SK-N-SH treated with all-trans-retinoic acid at 6 μM for 48 hours (cell line): ENCODE measurements around the gene MASTL.

Source experiments
- ATAC-seq: fragments of 200-7000 bp; cut with Tn5 transposase; 3 replicates; pipeline ENCODE4 v1.9.1; 2020; ENCODE audit warnings: mild to moderate bottlenecking, moderate library complexity
- ARNTL ChIP-seq: fragments of 450-650 bp; formaldehyde crosslinking; IDR thresholded peaks from 2 replicates; pipeline ENCODE4 v1.5.0; 2020; ENCODE audit warnings: low read depth, mild to moderate bottlenecking, moderate library complexity, borderline replicate concordance
- BACH2 ChIP-seq: fragments of 250-450 bp; sonication (Bioruptor Pico); IDR thresholded peaks from 2 replicates; pipeline ENCODE4 v1.9.0; 2021; ENCODE audit warnings: mild to moderate bottlenecking, borderline replicate concordance
- CSDC2 ChIP-seq: fragments of 250-450 bp; sonication (Bioruptor Pico); IDR thresholded peaks from 2 replicates; pipeline ENCODE4 v1.5.0; 2020; ENCODE audit warnings: mild to moderate bottlenecking, moderate library complexity
- ESRRG ChIP-seq: fragments of 250-450 bp; sonication (Bioruptor Pico); IDR thresholded peaks from 2 replicates; pipeline ENCODE4 v1.6.1; 2021; ENCODE audit warnings: mild to moderate bottlenecking
- GLIS3 ChIP-seq: fragments of 250-450 bp; sonication (Bioruptor Pico); IDR thresholded peaks from 2 replicates; pipeline ENCODE4 v1.5.0; 2020; ENCODE audit warnings: mild to moderate bottlenecking, moderate library complexity
- ISL1 ChIP-seq: fragments of 250-450 bp; sonication (Bioruptor Pico); IDR thresholded peaks from 2 replicates; pipeline ENCODE4 v2.1.2; 2022; ENCODE audit warnings: mild to moderate bottlenecking, moderate library complexity
- OSR1 ChIP-seq: fragments of 250-450 bp; sonication (Bioruptor Pico); IDR thresholded peaks from 2 replicates; pipeline ENCODE4 v1.8.0; 2022; ENCODE audit warnings: moderate library complexity, mild to moderate bottlenecking, inconsistent platforms
- PPARA ChIP-seq: fragments of 250-450 bp; sonication (Bioruptor Pico); IDR thresholded peaks from 2 replicates; pipeline ENCODE4 v1.5.0; 2020; ENCODE audit warnings: mild to moderate bottlenecking, borderline replicate concordance
- RARB ChIP-seq: fragments of 250-450 bp; sonication (Bioruptor Pico); IDR thresholded peaks from 2 replicates; pipeline ENCODE4 v1.8.0; 2021; ENCODE audit warnings: mild to moderate bottlenecking, moderate library complexity
- SNAI2 ChIP-seq: fragments of 250-450 bp; sonication (Bioruptor Pico); IDR thresholded peaks from 2 replicates; pipeline ENCODE4 v1.5.0; 2020; ENCODE audit warnings: mild to moderate bottlenecking, moderate library complexity
- TCF4 ChIP-seq: fragments of 250-450 bp; sonication (Bioruptor Pico); IDR thresholded peaks from 2 replicates; pipeline ENCODE4 v1.8.0; 2021; ENCODE audit warnings: mild to moderate bottlenecking, moderate library complexity, borderline replicate concordance
- TOX ChIP-seq: fragments of 250-450 bp; sonication (Bioruptor Pico); IDR thresholded peaks from 2 replicates; pipeline ENCODE4 v1.8.0; 2021; ENCODE audit warnings: mild to moderate bottlenecking, moderate library complexity, borderline replicate concordance
- ZC3H10 ChIP-seq: fragments of 250-450 bp; sonication (Bioruptor Pico); IDR thresholded peaks from 2 replicates; pipeline ENCODE4 v1.5.1; 2021; ENCODE audit warnings: mild to moderate bottlenecking, moderate library complexity
- ZFP3 ChIP-seq: fragments of 250-450 bp; sonication (Bioruptor Pico); IDR thresholded peaks from 2 replicates; pipeline ENCODE4 v1.5.0; 2020; ENCODE audit warnings: mild to moderate bottlenecking, moderate library complexity
- ZFP30 ChIP-seq: fragments of 450-650 bp; formaldehyde crosslinking; IDR thresholded peaks from 2 replicates; pipeline ENCODE4 v1.5.0; 2022; ENCODE audit warnings: mild to moderate bottlenecking, moderate library complexity
- ZNF565 ChIP-seq: fragments of 450-650 bp; formaldehyde crosslinking; conservative IDR thresholded peaks from 2 replicates; pipeline ENCODE4 v1.5.0; 2020; ENCODE audit warnings: low read depth, mild to moderate bottlenecking, moderate library complexity
- ZNF70 ChIP-seq: fragments of 450-650 bp; formaldehyde crosslinking; IDR thresholded peaks from 2 replicates; pipeline ENCODE4 v1.5.0; 2020; ENCODE audit warnings: mild to moderate bottlenecking, moderate library complexity
- ZNF8 ChIP-seq: fragments of 450-650 bp; formaldehyde crosslinking; IDR thresholded peaks from 2 replicates; pipeline ENCODE4 v1.5.0; 2020; ENCODE audit warnings: mild to moderate bottlenecking, moderate library complexity
- TF ChIP-seq, protein P1 (sequence below): fragments of 250-450 bp; sonication (Bioruptor Pico); IDR thresholded peaks from 2 replicates; pipeline ENCODE4 v1.5.1; 2020; ENCODE audit warnings: low read depth, mild to moderate bottlenecking, moderate library complexity
- TF ChIP-seq, protein P2 (sequence below): fragments of 250-450 bp; sonication (Bioruptor Pico); IDR thresholded peaks from 2 replicates; pipeline ENCODE4 v1.8.0; 2020; ENCODE audit warnings: mild to moderate bottlenecking, moderate library complexity, borderline replicate concordance
- TF ChIP-seq, protein P3 (sequence below): fragments of 250-450 bp; sonication (Bioruptor Pico); IDR thresholded peaks from 2 replicates; pipeline ENCODE4 v1.5.1; 2021; ENCODE audit warnings: mild to moderate bottlenecking, moderate library complexity
- TF ChIP-seq, protein P4 (sequence below): fragments of 250-450 bp; sonication (Bioruptor Pico); IDR thresholded peaks from 2 replicates; pipeline ENCODE4 v1.5.0; 2020; ENCODE audit warnings: mild to moderate bottlenecking, moderate library complexity

MASTL gene

DNA sequence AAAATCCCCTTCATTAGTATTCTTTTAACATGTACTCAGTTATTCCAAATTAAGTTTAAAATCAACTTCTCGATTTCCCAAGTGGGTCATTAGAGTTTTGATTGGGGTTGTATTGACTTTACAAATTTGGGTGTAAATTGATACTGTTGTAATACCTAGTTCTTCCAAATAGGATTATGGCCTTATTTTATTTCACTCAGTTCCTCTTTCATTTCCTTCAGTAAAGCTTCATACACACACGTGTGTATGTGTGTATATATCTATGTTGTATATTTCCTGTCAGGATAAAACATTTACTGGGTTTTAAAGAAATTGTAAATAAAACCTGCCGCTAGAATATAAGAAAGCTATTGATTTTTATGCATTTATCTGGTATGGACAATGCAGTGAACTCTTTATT lies 16.9 kb upstream of the MASTL start:
- no peak for ATAC-seq
- no peak for TF ChIP-seq ZFP30 (CRISPR knock-in tag)
- TF ChIP-seq, protein P1, sequence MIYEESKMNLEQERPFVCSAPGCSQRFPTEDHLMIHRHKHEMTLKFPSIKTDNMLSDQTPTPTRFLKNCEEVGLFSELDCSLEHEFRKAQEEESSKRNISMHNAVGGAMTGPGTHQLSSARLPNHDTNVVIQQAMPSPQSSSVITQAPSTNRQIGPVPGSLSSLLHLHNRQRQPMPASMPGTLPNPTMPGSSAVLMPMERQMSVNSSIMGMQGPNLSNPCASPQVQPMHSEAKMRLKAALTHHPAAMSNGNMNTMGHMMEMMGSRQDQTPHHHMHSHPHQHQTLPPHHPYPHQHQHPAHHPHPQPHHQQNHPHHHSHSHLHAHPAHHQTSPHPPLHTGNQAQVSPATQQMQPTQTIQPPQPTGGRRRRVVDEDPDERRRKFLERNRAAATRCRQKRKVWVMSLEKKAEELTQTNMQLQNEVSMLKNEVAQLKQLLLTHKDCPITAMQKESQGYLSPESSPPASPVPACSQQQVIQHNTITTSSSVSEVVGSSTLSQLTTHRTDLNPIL (CRISPR knock-in tag) = no peak
- TF ChIP-seq SNAI2 = no peak
- no peak for TF ChIP-seq ZNF565 (CRISPR knock-in tag)
- TF ChIP-seq, protein P2, sequence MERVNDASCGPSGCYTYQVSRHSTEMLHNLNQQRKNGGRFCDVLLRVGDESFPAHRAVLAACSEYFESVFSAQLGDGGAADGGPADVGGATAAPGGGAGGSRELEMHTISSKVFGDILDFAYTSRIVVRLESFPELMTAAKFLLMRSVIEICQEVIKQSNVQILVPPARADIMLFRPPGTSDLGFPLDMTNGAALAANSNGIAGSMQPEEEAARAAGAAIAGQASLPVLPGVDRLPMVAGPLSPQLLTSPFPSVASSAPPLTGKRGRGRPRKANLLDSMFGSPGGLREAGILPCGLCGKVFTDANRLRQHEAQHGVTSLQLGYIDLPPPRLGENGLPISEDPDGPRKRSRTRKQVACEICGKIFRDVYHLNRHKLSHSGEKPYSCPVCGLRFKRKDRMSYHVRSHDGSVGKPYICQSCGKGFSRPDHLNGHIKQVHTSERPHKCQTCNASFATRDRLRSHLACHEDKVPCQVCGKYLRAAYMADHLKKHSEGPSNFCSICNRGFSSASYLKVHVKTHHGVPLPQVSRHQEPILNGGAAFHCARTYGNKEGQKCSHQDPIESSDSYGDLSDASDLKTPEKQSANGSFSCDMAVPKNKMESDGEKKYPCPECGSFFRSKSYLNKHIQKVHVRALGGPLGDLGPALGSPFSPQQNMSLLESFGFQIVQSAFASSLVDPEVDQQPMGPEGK (CRISPR knock-in tag) = no peak
- no peak for TF ChIP-seq RARB (CRISPR knock-in tag)
- TF ChIP-seq ARNTL (CRISPR knock-in tag) = no peak
- no peak for TF ChIP-seq ESRRG (CRISPR knock-in tag)
- TF ChIP-seq, protein P3, sequence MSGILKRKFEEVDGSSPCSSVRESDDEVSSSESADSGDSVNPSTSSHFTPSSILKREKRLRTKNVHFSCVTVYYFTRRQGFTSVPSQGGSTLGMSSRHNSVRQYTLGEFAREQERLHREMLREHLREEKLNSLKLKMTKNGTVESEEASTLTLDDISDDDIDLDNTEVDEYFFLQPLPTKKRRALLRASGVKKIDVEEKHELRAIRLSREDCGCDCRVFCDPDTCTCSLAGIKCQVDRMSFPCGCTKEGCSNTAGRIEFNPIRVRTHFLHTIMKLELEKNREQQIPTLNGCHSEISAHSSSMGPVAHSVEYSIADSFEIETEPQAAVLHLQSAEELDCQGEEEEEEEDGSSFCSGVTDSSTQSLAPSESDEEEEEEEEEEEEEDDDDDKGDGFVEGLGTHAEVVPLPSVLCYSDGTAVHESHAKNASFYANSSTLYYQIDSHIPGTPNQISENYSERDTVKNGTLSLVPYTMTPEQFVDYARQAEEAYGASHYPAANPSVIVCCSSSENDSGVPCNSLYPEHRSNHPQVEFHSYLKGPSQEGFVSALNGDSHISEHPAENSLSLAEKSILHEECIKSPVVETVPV = no peak
- no peak for TF ChIP-seq ZNF8 (CRISPR knock-in tag)
- TF ChIP-seq TOX = no peak
- TF ChIP-seq ISL1 (CRISPR knock-in tag) = no peak
- no peak for TF ChIP-seq TCF4
- TF ChIP-seq ZC3H10 (CRISPR knock-in tag) = no peak
- no peak for TF ChIP-seq GLIS3 (CRISPR knock-in tag)
- TF ChIP-seq ZNF70 (CRISPR knock-in tag) = no peak
- TF ChIP-seq, protein P4, sequence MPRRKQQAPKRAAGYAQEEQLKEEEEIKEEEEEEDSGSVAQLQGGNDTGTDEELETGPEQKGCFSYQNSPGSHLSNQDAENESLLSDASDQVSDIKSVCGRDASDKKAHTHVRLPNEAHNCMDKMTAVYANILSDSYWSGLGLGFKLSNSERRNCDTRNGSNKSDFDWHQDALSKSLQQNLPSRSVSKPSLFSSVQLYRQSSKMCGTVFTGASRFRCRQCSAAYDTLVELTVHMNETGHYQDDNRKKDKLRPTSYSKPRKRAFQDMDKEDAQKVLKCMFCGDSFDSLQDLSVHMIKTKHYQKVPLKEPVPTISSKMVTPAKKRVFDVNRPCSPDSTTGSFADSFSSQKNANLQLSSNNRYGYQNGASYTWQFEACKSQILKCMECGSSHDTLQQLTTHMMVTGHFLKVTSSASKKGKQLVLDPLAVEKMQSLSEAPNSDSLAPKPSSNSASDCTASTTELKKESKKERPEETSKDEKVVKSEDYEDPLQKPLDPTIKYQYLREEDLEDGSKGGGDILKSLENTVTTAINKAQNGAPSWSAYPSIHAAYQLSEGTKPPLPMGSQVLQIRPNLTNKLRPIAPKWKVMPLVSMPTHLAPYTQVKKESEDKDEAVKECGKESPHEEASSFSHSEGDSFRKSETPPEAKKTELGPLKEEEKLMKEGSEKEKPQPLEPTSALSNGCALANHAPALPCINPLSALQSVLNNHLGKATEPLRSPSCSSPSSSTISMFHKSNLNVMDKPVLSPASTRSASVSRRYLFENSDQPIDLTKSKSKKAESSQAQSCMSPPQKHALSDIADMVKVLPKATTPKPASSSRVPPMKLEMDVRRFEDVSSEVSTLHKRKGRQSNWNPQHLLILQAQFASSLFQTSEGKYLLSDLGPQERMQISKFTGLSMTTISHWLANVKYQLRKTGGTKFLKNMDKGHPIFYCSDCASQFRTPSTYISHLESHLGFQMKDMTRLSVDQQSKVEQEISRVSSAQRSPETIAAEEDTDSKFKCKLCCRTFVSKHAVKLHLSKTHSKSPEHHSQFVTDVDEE = no peak

DNA sequence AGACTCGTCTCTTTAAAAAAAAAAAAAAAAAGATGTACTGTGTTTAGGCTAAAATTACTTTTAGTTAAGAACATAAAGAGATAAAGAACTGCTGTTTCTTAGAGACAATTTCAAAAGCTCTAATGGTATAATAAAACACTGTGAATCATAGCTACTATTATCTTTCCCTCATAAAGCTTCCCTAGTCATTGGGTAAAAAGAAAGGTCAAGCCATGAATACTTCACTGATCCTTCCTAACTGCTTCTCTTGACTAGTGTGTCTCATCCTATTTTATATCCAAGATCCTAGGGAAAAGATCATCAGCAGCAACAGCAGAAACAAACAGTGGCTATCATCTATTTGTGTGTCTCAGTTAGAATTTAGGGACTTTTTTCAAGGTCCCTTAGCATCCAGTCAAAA lies 11.5 kb upstream of the MASTL start:
- no peak for TF ChIP-seq ESRRG (CRISPR knock-in tag)
- no peak for TF ChIP-seq BACH2 (CRISPR knock-in tag)
- TF ChIP-seq ZFP30 (CRISPR knock-in tag) = no peak
- TF ChIP-seq TCF4 = no peak
- TF ChIP-seq, protein P1 (CRISPR knock-in tag) = no peak
- TF ChIP-seq CSDC2 = no peak
- no peak for TF ChIP-seq ZNF70 (CRISPR knock-in tag)
- no peak for TF ChIP-seq PPARA (CRISPR knock-in tag)
- TF ChIP-seq ZNF8 (CRISPR knock-in tag) = no peak
- ATAC-seq = no peak

DNA sequence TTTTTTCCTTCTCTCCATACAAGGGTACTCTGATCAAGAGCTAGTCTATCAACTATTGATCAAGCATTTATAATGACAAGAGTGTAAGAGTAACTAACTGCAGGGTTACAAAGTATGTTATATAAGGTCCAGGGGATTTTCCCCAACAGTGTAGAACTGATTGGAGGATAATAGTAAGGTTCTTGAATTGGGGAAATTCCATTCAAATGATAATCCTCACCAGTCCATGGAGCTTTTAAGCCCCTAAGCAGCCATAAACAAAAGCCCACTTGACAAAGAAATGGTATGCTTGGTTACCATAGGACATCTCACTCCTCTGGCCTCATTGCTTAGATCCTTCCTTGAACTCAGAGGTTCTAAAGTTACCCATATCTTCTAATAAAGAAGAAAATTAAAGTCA lies 9.2 kb upstream of the MASTL start:
- TF ChIP-seq CSDC2 = no peak
- no peak for TF ChIP-seq ARNTL (CRISPR knock-in tag)
- TF ChIP-seq, protein P2 (CRISPR knock-in tag) = no peak
- TF ChIP-seq OSR1 = no peak
- no peak for TF ChIP-seq ZFP3 (CRISPR knock-in tag)
- no peak for TF ChIP-seq ESRRG (CRISPR knock-in tag)
- no peak for ATAC-seq
